NCI-H2107 (cell line): ENCODE measurements around the gene SPOCD1.

Source experiments
- DNase-seq: peaks from one replicate; lab custom pipeline; 2025; lab: John Stamatoyannopoulos, UW

The SPOCD1 gene

GRCh38 chr1:31815752-31816500 is at the start of gene SPOCD1:
Gene SPOCD1 (minus strand): TSS chr1:31816022. CDS start chr1:31815333, 689 bp downstream.
- DNase-seq: peak; percentile 7

GRCh38 chr1:31862071-31862470 is 46.2 kb upstream of the SPOCD1 start:
- DNase-seq: no peak

- DNase-seq: no peak
Observed at GRCh38 chr1:31861346-31861745, 45.5 kb upstream of the SPOCD1 start.

- no peak for DNase-seq
Observed at GRCh38 chr1:31860581-31860980, 44.8 kb upstream of the SPOCD1 start.

GRCh38 chr1:31859719-31860118 is 43.9 kb upstream of the SPOCD1 start:
- DNase-seq: no peak

GRCh38 chr1:31859044-31859443 is 43.2 kb upstream of the SPOCD1 start:
- no peak for DNase-seq

GRCh38 chr1:31857863-31858262 is 42.0 kb upstream of the SPOCD1 start:
- no peak for DNase-seq

- no peak for DNase-seq
Observed at GRCh38 chr1:31856140-31856539, 40.3 kb upstream of the SPOCD1 start.

- DNase-seq: no peak
Observed at GRCh38 chr1:31855038-31855845, 39.4 kb upstream of the SPOCD1 start.

- no peak for DNase-seq
Observed at GRCh38 chr1:31849653-31850052, 33.8 kb upstream of the SPOCD1 start.

GRCh38 chr1:31848381-31848897 is 32.6 kb upstream of the SPOCD1 start:
- DNase-seq: no peak

GRCh38 chr1:31846484-31846883 is 30.7 kb upstream of the SPOCD1 start:
- no peak for DNase-seq

- no peak for DNase-seq
Observed at GRCh38 chr1:31843506-31843905, 27.7 kb upstream of the SPOCD1 start.

GRCh38 chr1:31839662-31840343 is 24.0 kb upstream of the SPOCD1 start:
- no peak for DNase-seq

- DNase-seq: no peak
Observed at GRCh38 chr1:31837451-31838158, 21.8 kb upstream of the SPOCD1 start.

GRCh38 chr1:31836638-31837037 is 20.8 kb upstream of the SPOCD1 start:
- no peak for DNase-seq

GRCh38 chr1:31835415-31835814 is 19.6 kb upstream of the SPOCD1 start:
- no peak for DNase-seq

- DNase-seq: no peak
Observed at GRCh38 chr1:31834501-31834900, 18.7 kb upstream of the SPOCD1 start.

- DNase-seq: no peak
Observed at GRCh38 chr1:31831397-31832378, 15.9 kb upstream of the SPOCD1 start.

GRCh38 chr1:31830511-31830910 is 14.7 kb upstream of the SPOCD1 start:
- peak; percentile 31 for DNase-seq

- no peak for DNase-seq
Observed at GRCh38 chr1:31830065-31830464, 14.2 kb upstream of the SPOCD1 start.
